CD4-positive, alpha-beta T cell treated with Interleukin-2 at 100 ng/mL for 4 hours (primary cell): ENCODE measurements around the gene IL37.
A peak's percentile ranks its signal among the peaks of the same experiment; 100 is the strongest.

Source experiments
- DNase-seq: peaks from one replicate; pipeline ENCODE4 v3.0.0-alpha.2; 2020; ENCODE audit warnings: low spot score

Gene IL37, protein sequence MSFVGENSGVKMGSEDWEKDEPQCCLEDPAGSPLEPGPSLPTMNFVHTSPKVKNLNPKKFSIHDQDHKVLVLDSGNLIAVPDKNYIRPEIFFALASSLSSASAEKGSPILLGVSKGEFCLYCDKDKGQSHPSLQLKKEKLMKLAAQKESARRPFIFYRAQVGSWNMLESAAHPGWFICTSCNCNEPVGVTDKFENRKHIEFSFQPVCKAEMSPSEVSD

DNA sequence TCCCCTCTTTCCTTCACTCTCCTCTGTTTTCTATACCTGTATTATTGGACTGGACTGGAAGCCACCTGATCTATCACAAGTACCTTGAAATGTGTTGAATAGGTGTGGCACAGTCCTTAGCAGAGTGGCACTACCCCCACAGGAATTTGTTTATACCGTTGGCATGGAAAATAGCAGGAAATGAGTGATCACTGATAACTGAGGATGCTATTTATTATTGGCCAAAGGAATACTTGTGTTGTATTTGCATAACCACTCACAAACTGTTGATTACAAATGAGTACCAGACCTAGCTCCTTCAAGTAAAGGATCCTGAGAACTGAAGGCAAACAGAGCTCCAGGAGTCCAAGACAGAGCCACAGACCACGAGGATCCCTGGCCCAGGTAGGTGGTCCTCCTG, at the start of gene IL37:
Gene IL37, plus strand, starts transcription at position 301 of the 400 bp plus-strand sequence. CDS start 1,848 bp downstream, outside the sequence.
- no peak for DNase-seq

GRCh38 chr2:112864072-112864471, 46.9 kb upstream of the IL37 start:
- DNase-seq = no peak

- no peak for DNase-seq
These were observed 44.7 kb upstream of the IL37 start for GRCh38 chr2:112866128-112866835.

- no peak for DNase-seq
These were observed 43.0 kb upstream of the IL37 start for GRCh38 chr2:112867701-112868631.

DNA sequence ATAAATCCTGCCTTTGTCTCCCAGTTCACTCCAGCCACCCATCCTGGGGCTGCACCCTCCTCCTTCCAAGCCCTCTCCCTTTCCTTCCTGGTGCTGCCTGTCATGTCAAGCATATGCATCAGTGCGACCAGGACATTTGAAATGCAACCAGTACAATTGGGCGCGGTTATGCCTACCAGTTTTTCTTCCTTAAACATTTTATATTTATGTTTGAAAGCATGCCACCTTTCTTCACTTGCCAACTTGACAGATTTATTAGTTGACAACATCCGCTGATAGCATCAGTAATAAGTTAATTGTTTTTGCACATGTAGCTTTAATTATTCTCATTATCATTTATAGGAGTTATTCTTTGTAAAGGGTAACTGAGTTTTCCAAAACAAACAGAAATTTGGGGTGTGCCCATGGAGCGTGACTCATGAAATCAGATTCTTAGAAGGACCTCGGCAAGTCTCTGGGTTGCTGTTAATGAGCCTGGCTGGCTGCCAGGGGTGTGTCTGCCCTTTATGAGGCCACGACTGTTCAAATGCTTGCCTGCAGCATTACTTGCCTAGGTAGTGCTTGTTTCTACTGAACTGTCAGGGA, 41.6 kb upstream of the IL37 start:
- DNase-seq = peak; percentile 49

DNA sequence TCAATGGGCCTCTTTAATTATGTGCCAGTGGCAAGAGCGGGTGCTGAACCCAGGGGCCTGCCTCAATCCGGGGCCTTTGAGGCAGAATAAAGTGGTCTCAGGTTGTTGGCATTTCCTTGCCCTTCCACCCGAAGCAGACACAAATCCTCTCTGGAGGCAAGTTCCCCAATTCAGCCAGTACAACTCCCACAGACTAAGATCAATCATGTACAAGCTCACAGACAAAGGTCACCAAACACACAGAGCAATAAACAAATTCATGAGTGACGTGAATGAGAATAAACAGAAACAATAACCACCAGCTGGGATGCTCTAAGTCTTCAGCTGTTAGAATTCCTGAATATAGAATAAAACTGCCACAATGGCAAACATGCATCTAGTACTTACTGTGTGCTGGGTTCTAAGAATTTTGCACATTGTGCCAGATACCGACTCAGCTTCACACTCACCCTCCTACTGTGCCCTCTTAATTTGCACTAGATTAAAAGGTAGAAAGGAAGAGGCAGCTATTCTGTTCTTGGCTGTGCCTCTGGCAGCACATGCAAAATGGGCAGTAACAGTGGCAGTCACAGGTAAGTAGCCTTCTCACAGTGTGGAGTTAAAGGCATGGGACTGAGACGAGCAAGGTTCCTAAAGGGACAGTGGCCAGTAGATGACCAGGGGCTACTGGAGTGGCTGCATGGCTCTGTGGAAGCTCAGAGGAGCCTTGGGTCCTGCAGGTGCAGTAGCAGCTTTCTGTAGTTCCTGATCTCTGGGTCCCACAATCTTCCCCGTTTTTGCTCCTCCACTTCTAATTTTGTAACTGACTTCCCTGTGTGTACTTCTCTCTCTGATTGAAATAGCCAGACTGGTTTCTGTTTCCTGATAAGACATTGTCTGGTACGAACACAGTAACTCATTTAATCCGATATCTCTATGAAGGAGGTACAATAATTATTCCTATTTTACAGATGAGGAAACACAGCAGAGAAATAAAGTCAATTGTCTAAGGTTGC, 39.8 kb upstream of the IL37 start:
- no peak for DNase-seq

DNA sequence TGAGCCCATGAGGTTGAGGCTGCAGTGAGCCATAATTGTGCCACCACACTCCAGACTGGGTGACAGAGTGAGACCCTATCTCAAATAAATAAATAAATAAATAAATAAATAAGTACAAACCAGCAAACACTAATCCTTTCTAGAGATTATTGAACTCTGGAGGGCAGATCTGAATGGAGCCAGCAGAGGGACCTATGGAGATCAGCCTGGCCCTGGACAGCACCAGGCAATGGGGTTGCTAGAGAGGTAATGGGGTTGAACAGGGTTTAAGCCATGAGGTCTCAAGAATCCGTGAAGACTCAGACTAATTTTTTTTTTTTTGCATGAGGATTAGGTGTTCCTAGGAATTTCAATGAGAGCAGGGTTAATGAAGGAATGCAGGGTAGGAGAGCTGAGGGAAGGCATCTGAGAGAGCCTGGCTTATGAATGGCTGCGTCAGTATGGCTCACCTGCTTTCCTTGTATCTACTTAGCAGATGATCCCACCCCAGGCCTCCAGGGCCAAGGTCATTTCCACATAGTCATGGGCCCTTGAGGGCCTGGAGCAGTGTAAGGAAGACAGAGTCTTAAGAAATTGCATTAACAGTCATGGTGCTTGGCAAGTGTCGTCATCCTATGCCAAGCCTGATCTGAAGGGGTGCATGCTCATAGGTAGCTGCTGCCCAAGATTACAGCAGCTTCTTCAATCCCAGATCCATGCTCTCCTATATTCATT, 34.6 kb upstream of the IL37 start:
- DNase-seq = no peak

DNA sequence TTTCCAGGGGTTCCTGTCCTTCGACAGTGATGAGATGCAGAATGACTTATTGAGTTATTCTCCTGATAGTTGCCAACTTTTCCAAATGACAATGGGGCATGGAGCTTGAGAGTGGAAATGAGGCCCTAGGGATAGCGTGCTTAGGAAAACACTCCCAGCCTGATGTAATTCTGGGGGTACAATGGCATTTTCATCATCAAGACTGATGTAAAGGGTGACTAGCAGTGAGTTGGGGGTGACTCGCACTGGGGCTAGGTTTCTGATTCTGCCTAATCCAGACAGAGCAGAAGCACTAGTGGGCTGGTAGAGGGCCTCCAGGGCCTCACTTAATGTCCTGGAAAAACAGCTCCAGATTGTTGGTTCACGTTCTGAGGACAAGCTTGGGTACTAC, 34.0 kb upstream of the IL37 start:
- no peak for DNase-seq

DNA sequence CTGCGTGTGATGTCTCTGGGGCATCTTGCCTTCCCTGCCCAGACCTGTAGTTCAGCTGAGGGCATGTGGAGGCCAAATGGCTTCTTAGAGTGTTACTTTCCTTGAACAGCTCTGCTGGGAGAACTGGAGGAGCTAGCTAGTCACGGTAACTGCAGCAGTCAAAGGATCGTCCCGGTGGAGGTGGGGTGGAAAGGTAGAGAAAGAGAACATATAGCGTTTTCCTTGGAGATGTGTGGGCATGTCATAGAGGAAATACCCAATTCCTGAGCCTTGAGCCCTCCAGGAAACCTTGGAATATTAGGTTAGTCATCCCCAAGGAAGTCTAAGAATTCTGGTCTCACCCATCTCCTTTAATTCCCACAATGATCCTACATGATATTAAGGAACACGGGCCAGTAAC, 33.5 kb upstream of the IL37 start:
- no peak for DNase-seq

GRCh38 chr2:112879491-112880041, 31.4 kb upstream of the IL37 start:
- no peak for DNase-seq

DNA sequence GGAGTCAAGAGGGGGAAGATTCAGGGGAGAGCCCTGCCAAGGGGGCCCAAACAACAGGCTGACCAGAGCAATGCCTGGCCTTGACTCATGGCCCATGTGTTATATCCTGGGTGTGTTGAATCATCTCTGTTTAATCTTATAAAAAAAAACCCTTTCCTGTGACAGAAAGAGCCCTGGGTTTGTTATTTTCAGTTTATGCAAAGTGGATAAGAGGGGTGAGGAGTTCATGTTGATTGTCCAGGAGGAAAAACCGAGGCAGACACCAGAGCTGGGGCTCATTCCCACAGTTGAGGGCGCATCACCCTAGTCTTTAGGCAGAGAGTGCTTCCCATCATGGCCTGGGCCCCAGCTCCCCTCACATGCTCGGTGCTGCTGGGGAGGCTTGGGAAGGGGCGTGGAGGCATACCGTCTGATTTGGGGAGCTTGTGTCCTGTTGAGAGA, 30.9 kb upstream of the IL37 start:
- no peak for DNase-seq

DNA sequence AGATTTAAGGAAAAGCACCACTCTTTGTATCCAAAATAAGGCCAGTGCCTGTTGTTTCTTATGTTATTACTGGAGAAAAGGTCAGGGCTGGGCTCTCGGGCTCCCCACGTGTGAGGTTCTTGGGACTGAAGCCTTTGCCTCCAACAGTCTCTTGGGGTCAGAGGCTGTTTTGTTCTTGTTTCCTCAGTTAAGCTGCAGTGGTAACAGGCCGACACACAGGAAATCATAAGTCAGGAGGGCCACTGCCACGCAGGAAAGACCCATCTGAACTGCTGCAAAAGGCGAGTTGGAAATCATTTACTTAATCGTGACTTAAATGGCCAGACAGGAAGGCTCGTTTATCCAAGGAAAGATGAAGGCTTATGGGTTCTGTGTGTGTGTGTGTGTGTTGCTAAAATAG, 30.3 kb upstream of the IL37 start:
- DNase-seq = no peak

DNA sequence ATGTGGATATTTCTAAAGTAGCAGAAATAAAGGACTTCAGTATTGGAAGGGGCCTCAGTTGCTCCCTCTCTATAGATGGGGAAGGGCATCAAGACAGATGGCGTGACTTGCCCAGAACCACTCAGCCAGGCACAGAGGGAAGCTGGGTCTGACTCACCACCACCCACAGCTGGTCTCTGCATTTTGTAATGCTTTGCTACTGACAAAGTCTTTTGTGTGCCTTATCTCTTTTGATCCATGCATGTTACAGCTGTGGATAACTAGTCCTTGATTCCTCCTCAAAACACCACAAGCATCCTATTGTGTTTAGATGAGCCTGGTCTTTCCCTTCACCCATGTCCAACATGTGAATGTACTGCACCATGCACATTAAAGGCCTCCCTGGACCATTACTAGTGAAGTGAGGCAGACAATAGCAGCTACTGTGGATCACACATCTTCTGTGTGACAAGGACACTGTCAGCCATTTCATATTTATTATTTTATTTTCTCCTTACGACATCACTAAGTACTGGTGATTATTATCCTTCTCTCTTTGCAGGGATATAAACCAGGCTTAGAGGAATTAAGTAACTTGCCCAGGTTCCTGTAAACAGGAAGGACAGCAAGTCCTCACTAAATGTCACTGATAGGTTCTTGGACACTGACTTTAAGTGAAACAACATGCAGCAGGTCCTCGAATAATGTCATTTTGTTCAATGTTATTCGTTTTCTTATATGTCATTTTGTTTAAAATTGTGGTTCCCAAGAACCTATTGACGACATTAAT, 29.6 kb upstream of the IL37 start:
- DNase-seq = no peak

GRCh38 chr2:112883669-112884068, 27.3 kb upstream of the IL37 start:
- DNase-seq = no peak

GRCh38 chr2:112884869-112885505, 26.0 kb upstream of the IL37 start:
- DNase-seq = peak; percentile 80

GRCh38 chr2:112885506-112885902, 25.5 kb upstream of the IL37 start:
- no peak for DNase-seq

DNA sequence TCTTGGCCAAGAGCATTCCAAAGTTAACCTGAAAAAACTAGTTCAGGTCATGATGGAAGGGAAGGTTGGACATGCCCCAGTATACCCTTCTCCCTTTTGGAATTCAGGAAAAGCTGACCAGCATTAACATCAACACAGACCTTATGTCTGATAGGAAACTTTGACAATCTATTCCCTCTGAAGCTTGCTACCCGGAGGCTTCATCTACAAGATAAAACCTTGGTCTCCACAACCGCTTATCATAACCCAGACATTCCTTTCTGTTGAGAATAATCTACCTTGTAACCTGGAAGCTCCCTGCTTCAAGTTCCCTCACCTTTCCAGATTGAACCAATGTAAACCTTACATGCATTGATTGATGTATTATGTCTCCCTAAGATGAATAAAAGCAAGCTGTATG, 24.7 kb upstream of the IL37 start:
- no peak for DNase-seq

- DNase-seq = no peak
These were observed 22.8 kb upstream of the IL37 start for GRCh38 chr2:112887964-112888749.
